Measurements from ENCODE around the gene EIF2D.

EIF2D gene

DNA sequence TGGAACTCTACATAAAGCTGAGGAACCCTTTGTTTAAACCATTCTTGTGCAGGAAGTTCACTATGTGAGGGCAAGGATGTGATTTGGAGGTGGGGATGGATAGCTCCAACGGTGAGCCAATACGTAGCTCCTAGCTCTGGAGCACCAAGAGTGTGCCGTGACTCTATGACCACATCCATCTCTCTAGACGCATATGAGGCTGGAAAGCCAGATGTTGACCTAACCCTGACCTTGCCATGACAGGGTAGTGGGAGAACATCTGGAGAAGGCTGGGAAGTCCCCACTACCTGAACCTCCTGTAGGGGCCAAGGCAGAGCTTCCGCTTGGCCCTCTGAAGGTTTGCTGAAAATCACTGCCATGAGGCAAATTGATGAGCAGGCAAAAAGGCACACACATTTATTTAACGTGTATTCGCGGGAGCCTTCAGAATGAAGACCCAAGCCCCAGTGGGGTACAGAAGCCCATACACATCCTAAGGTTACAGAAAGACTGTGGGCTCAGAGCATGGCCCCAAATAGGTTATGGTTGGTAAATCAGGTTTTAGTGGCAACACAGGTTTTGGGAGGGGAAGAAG lies 43.4 kb downstream of the EIF2D start:
- DNase-seq, result no peak

DNA sequence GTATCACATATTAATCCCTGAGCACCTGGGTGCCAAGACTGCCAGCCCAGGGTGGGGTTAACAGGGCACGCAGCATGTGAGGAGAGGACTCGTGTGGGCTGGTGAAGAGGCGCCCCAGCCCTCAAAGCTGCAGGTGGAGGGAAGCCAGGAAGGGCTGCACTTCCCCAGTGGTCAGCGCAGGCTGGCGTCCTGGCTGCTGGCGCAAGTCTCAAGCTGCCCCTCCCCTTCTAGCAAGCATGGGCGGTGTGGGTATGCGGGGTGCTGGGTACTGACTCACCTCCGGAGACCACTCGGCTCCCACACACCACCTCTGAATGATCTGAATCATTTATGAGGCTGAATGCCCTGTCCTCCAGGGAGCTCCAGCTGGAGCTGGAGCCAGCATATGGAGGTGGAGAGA lies 44.0 kb downstream of the EIF2D start:
- no peak for DNase-seq

DNA sequence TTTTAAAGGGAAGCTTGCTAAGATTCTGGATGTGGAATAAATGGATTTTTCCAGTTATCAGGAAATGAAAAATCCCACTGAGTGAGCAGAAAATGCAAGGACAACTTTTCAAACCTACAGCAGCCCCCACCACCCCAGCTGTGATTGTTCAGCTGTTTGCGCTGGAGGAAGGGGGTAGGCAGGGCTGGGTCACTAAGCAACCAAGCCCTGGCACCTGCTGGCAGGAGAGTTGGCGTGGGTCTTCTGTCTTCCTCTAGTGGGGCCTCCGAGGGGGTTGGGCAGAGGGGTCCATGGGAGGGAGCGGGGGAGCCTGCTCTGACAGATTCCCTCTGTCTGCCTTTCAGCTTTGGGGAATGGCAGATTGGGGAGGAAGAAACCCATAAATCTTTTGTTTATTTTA lies 45.3 kb downstream of the EIF2D start:
- no peak for DNase-seq

DNA sequence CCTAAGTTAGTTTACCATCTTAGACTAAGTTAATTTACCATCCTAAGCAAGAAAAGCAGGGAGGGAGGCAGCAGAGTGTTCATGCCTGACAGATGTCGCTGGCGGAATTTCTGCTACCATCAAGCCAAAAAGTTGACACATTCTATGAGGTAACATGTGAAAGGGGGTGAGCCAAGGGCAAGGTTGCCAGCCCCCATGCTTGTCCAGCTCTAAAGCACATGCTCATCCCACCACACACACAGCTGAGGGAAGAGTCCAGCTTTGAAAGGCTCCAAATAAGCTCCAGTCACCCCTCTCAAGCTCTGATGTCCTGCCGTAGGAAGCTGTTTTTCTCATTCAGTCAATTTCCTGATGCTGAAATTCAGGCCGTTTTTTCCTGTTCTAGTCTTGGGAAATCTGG lies 46.3 kb downstream of the EIF2D start:
- no peak for DNase-seq

DNA sequence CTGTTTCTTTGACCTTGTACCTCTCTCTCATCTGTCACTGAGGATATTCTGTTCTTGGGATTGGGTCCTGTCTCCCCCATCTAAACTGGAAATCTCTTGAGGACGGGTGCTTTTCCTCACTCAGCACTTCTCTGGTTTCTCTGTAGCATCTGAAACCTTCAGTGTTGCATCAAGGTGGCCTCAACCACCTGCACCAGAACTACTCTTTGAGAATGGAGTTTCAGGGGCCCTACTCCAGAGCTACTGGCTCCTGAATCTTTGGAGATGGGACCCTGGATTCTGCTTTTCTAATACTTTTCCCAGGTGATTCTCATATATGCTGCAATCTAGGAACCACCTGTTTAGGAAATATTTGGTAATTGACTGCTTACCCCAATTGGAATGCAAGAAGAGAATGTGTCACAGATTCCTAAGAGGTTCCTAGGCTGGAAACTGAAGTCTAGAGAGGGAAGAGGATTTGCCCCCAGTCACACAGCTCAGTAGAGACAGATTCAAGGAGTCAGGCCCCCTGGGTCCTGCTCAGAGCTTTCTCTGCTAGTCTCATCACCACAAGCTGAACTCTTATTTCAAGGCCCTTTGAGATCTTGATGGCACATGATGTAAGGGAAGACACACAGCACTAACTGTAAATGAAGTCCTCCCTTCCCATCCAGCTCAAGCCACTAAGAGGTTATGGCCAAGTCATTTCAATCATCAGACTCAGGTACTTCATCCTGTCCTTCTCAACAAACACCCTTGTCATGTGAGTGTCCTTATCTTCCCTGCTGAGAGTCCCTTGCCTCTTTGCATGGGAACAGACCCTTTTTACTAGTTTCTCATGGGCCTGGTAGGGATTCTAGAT lies 48.7 kb downstream of the EIF2D start:
- DNase-seq, result no peak

DNA sequence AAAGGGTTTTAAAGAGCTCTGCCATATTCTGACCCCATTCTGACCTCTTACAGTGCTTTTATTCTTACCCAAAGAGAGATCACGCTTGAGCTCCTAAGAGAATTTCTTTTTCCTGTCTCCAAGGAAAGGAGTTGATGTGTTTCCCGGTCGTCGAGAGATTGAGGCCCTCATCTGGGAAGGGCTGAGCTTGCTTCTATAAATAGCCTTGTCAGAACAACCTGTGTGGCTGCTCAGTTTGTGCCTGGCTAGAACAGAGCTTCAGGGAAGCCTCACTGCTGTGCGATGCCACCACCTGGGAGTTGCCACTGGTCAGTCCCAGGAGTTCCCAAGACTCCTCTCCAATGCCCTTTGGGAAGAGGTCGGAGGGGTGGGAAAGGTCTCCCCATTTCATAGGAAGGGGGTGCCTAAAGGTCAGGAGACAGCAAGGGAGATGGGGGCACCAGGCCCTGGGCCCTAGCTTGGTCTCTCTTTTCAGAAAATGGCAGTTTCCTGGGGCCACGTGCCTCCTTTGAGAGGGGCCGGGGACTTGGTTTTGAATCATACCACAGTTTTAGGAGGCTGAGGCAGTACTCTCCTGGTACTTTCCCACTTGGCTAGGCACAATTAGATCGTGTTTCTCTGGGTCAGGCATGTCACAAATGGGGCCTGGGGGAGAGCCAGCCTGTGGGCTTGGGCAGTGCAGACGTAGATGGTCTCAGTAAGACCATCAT lies 52.1 kb downstream of the EIF2D start:
- DNase-seq, result no peak

DNA sequence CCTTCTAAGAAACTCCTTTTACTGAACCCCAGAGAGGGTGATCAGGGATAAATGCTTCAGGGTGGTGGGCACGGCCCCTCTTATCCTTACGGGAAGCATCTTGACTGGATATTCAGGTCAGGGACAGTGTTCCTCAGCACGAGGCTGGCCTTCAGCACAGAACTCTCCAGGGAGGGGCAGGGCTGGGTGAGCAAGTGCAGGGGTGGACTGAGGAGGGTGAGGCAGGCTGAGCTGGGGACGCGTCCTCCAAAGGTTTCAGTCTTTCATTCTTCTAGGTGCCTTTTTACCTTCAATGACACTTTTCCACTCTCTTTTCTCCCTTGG lies 52.6 kb downstream of the EIF2D start:
- DNase-seq, result no peak

DNA sequence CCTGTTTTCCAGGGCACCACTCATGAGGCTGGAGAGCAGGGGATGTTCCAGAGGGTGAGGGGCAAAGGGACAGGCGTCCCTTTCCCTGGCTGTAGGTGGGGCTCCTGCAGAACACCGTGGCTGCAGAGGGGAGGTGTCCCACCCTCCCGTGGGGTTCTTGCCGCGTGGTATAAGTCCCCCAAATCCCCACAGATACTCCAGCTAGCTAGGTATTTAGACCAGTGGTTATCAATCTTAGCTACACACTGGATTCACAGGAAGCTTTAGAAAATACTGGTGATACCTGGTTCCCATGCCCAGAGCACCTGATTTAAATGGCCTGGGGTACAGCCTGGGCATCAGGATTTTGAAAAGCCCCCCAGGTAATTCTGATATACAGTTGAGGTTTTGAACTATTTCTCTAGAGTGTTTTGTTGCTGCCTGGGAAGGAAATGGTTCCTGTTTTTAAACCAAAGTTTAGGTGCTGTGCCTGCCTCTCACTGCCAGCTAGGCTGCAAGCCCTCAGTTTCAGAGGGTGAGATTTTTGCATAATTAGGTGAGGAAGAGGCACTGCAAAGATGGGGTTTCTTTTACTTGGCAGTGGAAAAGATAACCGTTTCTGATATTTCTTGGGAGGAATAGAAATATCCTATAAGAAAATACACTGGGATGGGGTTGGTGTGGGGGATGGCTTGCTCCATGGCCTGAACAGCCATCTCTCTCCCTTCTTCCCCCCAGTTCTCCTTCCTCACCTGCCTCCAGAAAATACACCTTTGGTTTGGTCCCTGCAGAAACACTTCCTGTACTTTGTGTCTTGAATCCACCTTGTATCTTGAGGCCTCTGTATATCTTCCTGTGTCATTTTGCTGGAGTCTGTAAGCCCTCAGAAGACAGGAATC lies 53.2 kb downstream of the EIF2D start:
- DNase-seq, result no peak

DNA sequence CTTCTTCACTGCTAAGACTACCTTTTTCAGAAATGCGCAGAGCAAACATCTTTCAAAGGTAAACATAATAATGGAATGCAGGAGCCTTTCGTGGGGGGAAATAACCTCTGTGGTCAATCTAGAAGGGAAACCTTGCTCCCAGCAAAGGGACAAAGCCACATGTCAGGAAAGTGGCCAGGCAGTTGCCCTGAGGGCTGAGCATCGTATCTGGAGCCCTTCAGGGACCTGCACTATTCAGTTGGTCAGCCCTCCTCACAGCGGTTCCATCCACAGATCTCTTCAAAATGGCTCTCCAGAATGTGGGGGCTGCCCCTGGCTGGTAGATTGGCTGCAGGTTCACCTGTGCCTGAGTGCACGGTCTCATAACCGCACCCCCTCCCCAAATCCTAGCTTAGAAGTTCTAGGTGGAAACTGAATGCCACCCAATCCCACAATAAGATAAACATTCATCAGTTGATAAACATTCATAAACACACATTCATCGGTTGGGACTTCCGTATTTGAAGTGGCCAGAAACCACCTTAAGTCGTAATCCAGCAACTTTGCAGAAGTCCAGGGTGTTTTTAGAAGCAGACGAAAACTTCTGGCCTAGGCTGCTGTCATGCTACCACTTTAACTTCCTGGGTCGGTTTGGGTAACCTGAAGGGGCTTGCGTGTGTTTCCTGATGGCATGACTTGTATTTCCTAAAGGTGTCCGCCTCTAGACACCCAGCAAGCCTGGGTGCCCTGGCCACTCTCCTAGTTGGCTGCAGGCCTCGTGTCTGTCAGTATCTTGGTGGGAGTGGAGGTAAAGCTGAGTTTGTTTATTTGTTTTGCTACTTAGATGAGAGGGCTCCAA lies 54.4 kb downstream of the EIF2D start:
- DNase-seq, result peak; percentile 60

DNA sequence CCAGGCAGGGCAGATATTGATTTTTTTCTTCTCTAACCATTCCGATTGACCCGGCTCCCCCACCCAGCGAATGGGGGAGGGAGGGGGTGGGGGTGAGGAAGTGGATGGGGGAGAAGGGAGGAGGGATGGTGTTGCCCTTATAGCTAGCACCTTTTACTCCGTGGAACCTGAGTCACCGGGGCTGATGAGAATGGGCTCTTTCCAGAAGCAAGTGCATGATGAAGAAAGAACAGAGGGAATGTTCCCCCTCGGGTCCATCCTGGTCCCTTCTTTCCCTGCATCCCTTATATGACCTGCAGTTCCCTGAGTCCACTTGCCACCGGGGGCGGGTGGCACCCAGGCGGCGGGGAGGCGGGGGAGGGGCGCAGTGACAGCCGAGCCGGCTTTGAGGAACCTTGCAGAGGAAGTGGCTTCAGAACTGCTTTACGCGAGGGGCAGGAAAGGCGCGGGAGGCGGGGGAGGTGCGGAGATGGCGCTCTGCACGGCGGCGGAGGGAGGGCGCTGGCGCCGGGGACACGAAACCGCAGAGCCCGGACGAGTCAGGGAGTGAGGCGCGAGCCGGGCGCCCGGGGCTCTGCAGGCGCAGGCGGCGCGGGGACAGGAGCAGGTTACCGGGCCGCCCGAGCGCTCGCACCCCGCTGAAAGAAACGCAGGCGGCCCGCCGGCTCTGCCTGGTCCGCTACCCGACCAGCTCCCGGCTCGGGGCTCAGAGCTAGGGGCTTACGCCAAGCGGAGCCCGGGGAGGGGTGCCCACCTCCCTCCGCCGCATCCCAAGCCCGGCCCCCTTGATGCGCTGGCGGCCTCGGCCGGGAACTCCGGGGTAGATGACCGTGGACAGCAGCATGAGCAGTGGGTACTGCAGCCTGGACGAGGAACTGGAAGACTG lies 55.3 kb downstream of the EIF2D start:
- DNase-seq, result peak; percentile 88

DNA sequence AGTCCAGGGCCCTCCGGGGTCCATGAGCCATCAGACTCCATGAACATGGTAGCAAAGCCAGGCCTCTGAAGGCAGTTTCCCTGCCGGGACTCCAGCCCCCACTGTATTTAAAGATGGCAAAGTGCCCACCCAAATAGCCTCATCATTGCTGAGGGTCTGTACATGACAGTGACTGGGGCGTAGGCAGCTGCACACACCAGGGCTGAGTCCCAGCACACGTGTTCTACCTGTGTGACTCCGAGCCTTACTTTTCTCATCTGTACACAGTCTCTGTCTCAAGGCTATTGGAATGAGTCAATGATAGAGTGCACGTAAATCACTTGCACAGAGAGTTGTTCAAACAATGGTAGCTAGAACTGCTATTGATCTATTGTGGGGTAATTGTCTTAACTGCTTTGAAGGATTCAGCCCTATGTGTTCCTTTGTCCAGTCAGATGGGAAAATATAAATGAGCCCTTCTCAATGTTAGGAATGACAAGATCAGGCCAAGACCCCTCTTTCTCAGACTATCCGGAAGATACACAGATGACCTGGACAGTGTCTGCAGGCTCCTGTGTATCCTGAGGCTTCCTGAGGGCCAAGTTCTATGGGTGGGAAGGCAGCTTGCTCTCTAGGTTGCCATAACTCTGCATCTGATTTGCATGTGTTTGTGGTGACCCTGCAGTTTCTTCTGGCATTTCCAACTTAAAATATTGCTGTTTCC lies 56.1 kb downstream of the EIF2D start:
- DNase-seq, result no peak

DNA sequence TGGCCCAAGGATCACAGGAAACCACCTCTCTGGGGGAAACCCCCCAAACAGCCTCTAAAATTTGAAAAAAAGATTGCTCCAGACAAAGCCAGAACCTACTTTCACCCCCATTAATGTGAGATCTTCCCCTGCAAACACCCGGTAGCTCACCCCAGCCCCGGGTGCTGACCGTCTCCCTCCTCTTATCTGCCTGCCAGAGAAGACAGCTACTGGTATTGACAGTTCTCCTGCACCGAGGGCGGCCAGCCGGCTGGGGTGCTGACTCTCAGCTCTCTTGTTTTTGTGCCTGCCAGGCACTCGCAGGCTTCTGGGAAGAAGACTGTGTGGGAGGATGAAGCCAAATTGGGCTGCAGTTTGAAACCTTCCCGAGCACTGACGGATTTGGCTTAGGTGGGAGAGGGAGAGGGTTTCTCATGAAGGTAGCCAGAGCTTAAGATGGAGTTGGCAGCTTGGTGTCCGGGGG lies 56.8 kb downstream of the EIF2D start:
- DNase-seq, result peak; percentile 24

DNA sequence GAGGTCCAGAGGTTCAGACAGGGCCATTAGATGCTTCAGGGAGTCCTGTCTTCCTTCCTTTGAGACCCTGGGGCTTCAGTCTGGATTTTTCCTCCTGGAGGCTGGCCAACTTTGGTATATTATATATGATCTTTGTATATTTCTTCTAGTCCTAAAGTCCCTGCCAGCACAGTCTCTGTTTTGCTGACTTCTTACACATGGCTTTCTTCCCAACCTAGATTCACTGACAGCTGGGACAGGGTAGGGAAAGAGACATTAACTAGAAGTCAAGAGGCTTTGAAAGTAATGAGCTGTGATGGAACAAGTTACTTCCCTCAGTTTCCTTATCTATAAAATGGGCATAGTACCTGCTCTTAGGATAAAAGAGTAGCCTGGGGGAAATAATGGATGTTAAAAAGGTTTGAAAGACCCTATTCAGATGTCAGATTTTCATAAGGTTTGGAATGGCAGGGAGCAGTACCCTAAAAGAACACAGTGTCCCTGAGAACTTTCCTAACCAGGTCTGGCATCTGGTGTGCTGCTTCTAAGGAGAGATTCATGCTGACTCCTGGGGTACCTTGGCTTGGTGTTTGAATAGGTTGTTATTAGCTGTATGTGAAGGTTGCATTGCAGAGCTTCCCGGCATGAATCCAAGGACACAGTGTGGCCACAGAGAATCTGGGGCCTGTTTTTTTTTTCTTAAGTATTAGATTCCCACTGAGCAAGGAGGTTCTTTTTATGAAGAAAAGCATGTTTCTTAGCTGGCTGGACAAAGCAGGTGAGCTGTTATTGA lies 57.4 kb downstream of the EIF2D start:
- DNase-seq, result no peak

DNA sequence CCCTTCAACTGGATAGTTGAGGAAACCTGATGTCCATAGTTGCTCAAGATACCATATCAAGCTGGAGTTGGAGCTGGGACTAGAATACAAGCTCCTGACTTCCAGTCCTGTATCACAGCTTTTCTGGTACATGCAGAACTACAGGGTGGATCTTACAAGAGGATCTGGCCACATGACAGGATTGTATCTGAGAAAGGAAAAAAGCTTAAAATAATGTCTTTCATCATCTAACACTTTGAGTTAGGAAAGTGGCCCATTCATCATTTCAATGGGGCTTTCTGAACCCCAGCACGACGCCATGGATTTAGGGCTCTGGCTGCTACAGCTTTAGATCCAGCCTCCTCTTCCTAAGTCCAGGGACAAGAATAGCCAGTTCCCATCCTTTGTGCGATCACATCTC lies 58.1 kb downstream of the EIF2D start:
- no peak for DNase-seq

DNA sequence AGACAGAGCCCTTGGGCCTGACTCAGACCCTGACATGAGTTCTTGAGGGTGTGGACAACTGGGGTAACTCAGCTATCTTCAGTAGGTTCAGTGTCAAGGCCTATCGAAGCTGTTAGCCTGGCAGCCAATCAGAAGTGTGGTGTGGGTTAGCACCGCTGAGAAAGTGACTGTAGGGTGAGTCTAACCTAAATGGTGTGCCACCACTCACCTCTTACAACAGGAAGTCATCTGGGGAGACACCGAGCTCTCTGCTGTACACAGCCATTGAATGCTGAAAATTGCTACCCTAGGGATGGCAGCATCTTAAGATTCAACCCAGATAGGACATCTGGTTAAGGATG lies 60.3 kb downstream of the EIF2D start:
- peak; percentile 83 for DNase-seq

DNA sequence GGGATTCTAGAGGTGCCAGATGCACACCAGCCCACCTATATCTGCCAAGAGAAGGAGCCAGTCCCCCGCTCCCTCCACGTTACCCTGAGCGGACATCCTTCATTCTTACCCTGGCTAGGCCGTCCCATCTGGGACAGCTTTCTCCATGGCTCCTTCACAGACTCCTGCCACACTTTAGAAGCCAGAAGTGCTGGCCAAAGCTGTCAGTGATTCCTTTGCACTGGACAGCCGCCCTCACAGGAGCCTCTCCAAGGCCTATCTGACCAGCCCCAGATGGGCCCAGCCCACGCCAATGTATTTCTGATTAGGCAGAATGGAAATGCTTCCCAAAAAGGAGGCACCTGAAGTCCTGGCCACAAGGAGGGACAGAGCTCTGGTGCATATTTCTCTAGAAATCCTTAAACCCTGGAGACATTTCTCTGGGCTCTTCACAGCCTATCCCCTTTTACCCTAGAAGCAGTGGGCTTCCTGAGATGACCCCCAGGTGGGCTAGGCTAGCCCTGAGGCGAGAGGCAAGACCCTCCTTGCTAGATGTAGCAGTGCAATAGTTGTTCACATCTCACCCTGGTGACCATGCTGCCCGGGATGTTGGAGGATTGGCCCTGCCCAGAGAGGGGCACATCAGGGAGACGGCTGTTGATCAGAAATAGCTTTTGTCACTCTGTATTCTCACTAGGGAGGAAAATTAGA lies 60.8 kb downstream of the EIF2D start:
- no peak for DNase-seq

DNA sequence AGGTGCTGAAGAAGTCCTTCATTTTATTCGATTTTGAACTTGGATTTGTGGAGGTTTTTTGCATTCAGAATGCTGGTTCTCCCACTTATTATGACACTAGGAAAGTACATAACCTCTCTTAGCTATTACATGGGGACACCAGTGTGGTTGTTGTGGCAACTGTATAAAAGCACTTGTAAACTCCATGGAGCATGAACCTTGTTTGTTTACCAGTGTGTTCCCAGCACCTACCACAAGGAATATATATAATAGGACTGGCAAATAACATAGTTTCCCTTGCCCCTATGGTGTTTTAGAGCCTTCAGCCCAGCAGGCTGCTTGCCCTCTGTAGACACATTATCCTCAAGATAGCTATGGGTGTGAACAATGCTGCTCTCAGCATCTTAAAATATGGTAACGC lies 61.8 kb downstream of the EIF2D start:
- no peak for DNase-seq

DNA sequence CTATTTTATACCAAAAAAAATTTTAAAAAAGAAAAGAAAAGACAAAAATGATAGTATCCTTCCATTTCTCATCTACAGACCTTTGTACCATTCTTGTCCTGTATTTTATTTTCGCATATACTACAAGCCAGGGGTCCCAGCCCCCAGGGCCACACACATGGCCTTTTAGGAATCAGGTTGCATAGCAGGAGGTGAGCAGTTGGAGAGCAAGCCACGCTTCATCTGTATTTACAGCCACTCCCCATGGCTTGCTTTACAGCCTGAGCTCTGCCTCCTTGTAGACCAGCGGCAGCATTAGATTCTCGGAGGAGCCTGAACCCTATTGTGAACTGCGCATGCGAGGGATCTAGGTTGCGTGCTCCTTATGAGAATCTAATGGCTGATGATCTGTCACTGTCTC lies 65.2 kb downstream of the EIF2D start:
- no peak for DNase-seq

DNA sequence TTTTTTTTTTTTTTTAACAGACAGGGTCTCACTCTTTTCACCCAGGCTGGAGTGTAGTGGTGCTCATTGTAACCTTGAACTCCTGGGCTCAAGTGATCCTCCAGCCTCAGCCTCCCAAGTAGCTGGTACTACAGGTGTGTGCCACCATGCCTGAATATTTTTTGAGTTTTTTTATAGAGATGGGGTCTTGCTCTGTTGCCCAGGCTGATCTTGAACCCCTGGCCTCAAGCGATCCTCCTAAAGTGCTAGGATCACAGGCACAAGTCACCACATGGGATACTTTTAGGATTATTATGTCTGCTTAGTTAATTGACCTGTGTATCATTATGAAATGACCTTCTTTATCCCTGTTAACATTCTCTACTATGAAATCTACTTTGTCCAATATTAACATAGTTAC lies 66.9 kb downstream of the EIF2D start:
- DNase-seq, result no peak
